ENCODE data around the gene PDE3B.

DNA sequence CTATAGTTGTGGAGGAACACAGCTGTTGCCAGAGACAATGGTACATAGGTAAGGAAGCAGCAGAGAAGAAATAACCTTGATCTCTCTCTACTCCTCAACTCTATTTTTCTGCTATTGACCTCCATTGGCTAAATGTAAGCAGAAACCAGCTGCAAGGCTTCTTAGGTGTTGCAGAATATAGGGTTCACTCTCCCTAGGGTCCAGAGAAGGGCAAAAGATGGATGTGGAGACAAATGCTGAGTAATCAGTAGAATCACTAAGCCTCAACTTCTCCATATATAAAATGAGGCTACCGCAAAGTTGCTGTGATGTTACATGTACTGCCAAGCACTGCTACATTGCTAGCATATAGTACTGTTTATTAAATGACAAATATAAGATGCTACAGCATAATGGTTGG is 120.6 kb downstream of the PDE3B start:
- no peak for TF ChIP-seq POLR2A (IDR thresholded peaks at IDR 0.05; ENCODE audit: low read length)
- no peak for TF ChIP-seq GATA1 (IDR thresholded peaks at IDR 0.05; ENCODE audit: low read depth, low read length)
